Uterus (tissue), 4 donors: ENCODE results near the gene OR2L13. TPM values are rescaled to one million over a fixed set of nuclear protein-coding genes. Genes with fewer than 3 reads are reported as not detected.

Experiments used
- DNase-seq, 2 donors: peaks; one replicate each; pipeline ENCODE4 v3.0.0-alpha.2; 2019 to 2020
- H3K27ac ChIP-seq, 2 donors: fragments of 200-600 bp; sonication (generic); 1 replicate in 1 of 2; 2 replicates in 1 of 2; pipeline ENCODE4 v1.5.1; 2016 to 2018
- H3K27me3 ChIP-seq, 2 donors: fragments of 200-600 bp; sonication (generic); one replicate each; pipeline ENCODE4 v1.5.1; 2018 to 2019; ENCODE audit warnings: control low read depth in 1 of 2
- H3K36me3 ChIP-seq, 2 donors: fragments of 200-600 bp; sonication (generic); one replicate each; pipeline ENCODE4 v1.5.1; 2019; ENCODE audit warnings: control low read depth in 1 of 2
- H3K4me1 ChIP-seq, 2 donors: fragments of 200-600 bp; sonication (generic); one replicate each; pipeline ENCODE4 v1.5.1; 2018 to 2019; ENCODE audit warnings: control low read depth in 1 of 2
- H3K4me3 ChIP-seq, 2 donors: fragments of 200-600 bp; sonication (generic); 1 replicate in 1 of 2; 2 replicates in 1 of 2; pipeline ENCODE4 v1.5.1; 2018 to 2019; ENCODE audit warnings: mild to moderate bottlenecking in 1 of 2
- H3K9me3 ChIP-seq, 2 donors: fragments of 200-600 bp; sonication (generic); one replicate each; pipeline ENCODE4 v1.5.1; 2019; ENCODE audit warnings: control low read depth in 1 of 2
- CTCF ChIP-seq, 4 experiments: fragments of 200-600 bp in 2 of 4; fragments of 450-650 bp in 2 of 4; sonication (generic) in 2 of 4; IDR thresholded peaks; one replicate each; pipeline ENCODE4 v1.5.1; 2016 to 2019; ENCODE audit warnings: antibody characterized with exemption in 4 of 4, mild to moderate bottlenecking in 2 of 4, moderate library complexity in 1 of 4
- POLR2A ChIP-seq, 2 donors: fragments of 450-650 bp; IDR thresholded peaks; one replicate each; pipeline ENCODE4 v1.6.1; 2016; ENCODE audit warnings: antibody characterized with exemption in 2 of 2, mild to moderate bottlenecking in 1 of 2, moderate library complexity in 1 of 2
- intact Hi-C: fragments of 100-400 bp; cut with DNase I; formaldehyde crosslinking; loops from one replicate; pipeline ENCODE4 v1.15.1; 2023; ENCODE audit warnings: low total_unique reads
- small RNA-seq: library from RNA; depleted of rRNA; stranded (forward); fragments of <200 nt; gene quantifications from one replicate; pipeline ENCODE3, GENCODE V24; 2016
- total RNA-seq, 4 donors: library from RNA; depleted of rRNA in 3 of 4; stranded (reverse); fragments of >200 nt in 3 of 4; gene quantifications; one replicate each; pipeline versions ENCODE4 v1.1.0 to v1.2.4, GENCODE V29; 2014 to 2023
- donor health status: DM: yes; HTN: yes; CAD: no.

OR2L13 gene
- total RNA-seq, 4 donors from 2014 or later = 0.21 TPM; not detected in 3

DNA sequence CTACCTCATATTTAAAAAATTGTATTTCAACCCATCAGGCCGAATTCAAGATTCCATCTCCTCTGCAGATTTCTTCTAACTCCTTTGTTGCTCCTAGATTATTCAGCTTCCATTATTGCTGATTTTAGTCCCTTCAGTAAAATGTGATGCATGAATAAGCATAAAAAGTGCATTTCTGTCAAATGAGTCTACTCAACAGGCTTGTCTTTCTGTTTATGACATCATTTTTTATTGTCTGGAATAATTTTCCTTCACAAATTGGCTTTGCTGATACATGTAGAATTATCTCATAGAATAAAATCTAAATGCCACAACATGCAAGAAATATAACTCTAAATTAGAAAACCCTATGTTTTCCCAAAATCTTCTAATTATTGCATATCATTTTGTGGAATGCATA is 48.3 kb downstream of the OR2L13 start:
- H3K4me3 ChIP-seq = no peak overlapping the region
- H3K27ac ChIP-seq = no peak overlapping the region
- no peak for DNase-seq
- no peaks in the 10 kb centered on the region for H3K36me3 ChIP-seq
- no peak for TF ChIP-seq POLR2A (IDR thresholded peaks at IDR 0.05)
- TF ChIP-seq CTCF (IDR thresholded peaks at IDR 0.05) = no peak
- no peaks in the 10 kb centered on the region for H3K4me1 ChIP-seq
- no peaks in the 10 kb centered on the region for H3K9me3 ChIP-seq
- intact Hi-C loops = no loop called here
- no peaks in the 10 kb centered on the region for H3K27me3 ChIP-seq

- no peak for TF ChIP-seq POLR2A (IDR thresholded peaks at IDR 0.05)
- TF ChIP-seq CTCF (IDR thresholded peaks at IDR 0.05) = no peak
- intact Hi-C loops = no loop called here
- DNase-seq = no peak
- Histone ChIP-seq H3K27ac (no peak within 1 kb of the TSS), H3K36me3 (no peaks in the 10 kb centered on the region), H3K27me3 (no peaks in the 10 kb centered on the region), H3K4me1 (no peaks in the 10 kb centered on the region), H3K4me3 (no peak within 1 kb of the TSS), H3K9me3 (no peaks in the 10 kb centered on the region)
These were observed 49.7 kb downstream of the OR2L13 start, which contains the start of gene OR2M5 for GRCh38 chr1:248144513-248145198. Gene OR2M5, plus strand, starts transcription at chr1:248145148. Its CDS starts 0 bp downstream, at chr1:248145148.

Small RNA genes within 50 kb of the gene (small RNA-seq; reads per million reads assigned to genes)
- not detected for gene RF00019

Other genes starting within 250 kb of the OR2L13 start
- gene TRIM58, start 238.0 kb upstream of the OR2L13 start, total RNA-seq = 10 to 100 TPM in 1 of 4 donors, 1 to 10 TPM in 2, under 1 TPM in 1; 0.88 to 10.3 (median 2.1) TPM
- under 1 TPM in 1 of 4 donors, not detected in 3; 0.49 TPM for gene OR2W3, start 199.6 kb upstream of the OR2L13 start, total RNA-seq
- under 1 TPM in 1 of 4 donors, not detected in 3; 0.40 TPM for gene OR2T8, start 174.9 kb upstream of the OR2L13 start, total RNA-seq
- gene OR2AJ1, start 170.3 kb upstream of the OR2L13 start, total RNA-seq = not detected
- not detected for gene OR2L8, start 146.3 kb upstream of the OR2L13 start, total RNA-seq
- not detected for gene OR2AK2, start 130.0 kb upstream of the OR2L13 start, total RNA-seq
- under 1 TPM in 1 of 4 donors, not detected in 3; 0.14 TPM for gene OR2L5, start 81.5 kb upstream of the OR2L13 start, total RNA-seq
- under 1 TPM in 1 of 4 donors, not detected in 3; 0.30 TPM for gene OR2L2, start 65.1 kb upstream of the OR2L13 start, total RNA-seq
- under 1 TPM in 1 of 4 donors, not detected in 3; 0.15 TPM for gene OR2L3, start 48.3 kb upstream of the OR2L13 start, total RNA-seq
- gene OR2M5, start 50.0 kb downstream of the OR2L13 start, total RNA-seq = not detected
- not detected for gene OR2M2, start 79.6 kb downstream of the OR2L13 start, total RNA-seq
- under 1 TPM in 1 of 4 donors, not detected in 3; under 0.01 TPM for gene OR2M3, start 102.1 kb downstream of the OR2L13 start, total RNA-seq
- gene OR2M4, start 136.2 kb downstream of the OR2L13 start, total RNA-seq = not detected
- not detected for gene OR2T33, start 182.8 kb downstream of the OR2L13 start, total RNA-seq
- not detected for gene OR2T12, start 208.2 kb downstream of the OR2L13 start, total RNA-seq
- not detected for gene OR2M7, start 229.4 kb downstream of the OR2L13 start, total RNA-seq